Activated B cell treated with CpG ODN at 0.5 μM for 24 hours (primary cell): ENCODE results near the gene TMEM131L. TPM values are rescaled to one million over a fixed set of nuclear protein-coding genes. Genes with fewer than 3 reads are reported as not detected.
"Not testable (repeated sequence)": the region's sequence is repeated elsewhere in the genome, so short reads cannot be mapped to it uniquely, and the experiment has no call there.

Experiments used
- ATAC-seq: fragments of 200-7000 bp; cut with Tn5 transposase; one replicate; pipeline ENCODE4 v1.10.0; 2021; ENCODE audit warnings: low read depth, mild to moderate bottlenecking, moderate library complexity
- CTCF ChIA-PET: fragments of 350-600 bp; sonication (Branson Sonifier 250); formaldehyde crosslinking; loops from one replicate; lab custom pipeline; 2021; ENCODE audit warnings: antibody characterized with exemption; lab: Charles Lee
- POLR2A ChIA-PET: fragments of 350-600 bp; sonication (Branson Sonifier 250); formaldehyde crosslinking; loops from one replicate; lab custom pipeline; 2021; ENCODE audit warnings: antibody characterized with exemption; lab: Charles Lee
- DNase-seq: peaks from one replicate; pipeline ENCODE4 v3.0.0; 2022
- H3K27ac Mint-ChIP-seq: one replicate; pipeline ENCODE4 v1.8.0; 2020; ENCODE audit warnings: mixed read lengths
- H3K27me3 Mint-ChIP-seq: one replicate; pipeline ENCODE4 v1.8.0; 2021; ENCODE audit warnings: mixed read lengths
- H3K36me3 Mint-ChIP-seq: one replicate; pipeline ENCODE4 v1.8.0; 2021; ENCODE audit warnings: low read depth, mixed read lengths
- H3K4me1 Mint-ChIP-seq: one replicate; pipeline ENCODE4 v1.8.0; 2021; ENCODE audit warnings: mixed read lengths
- H3K4me3 Mint-ChIP-seq: one replicate; pipeline ENCODE4 v1.8.0; 2020; ENCODE audit warnings: mild to moderate bottlenecking, mixed read lengths
- H3K9me3 Mint-ChIP-seq: one replicate; pipeline ENCODE4 v1.8.0; 2020; ENCODE audit warnings: mixed read lengths
- intact Hi-C: fragments of 100-400 bp; cut with micrococcal nuclease; formaldehyde crosslinking; loops from one replicate; pipeline ENCODE4 v1.15.1; 2024
- total RNA-seq: library from RNA; stranded (reverse); gene quantifications from 2 replicates; pipeline ENCODE4 v1.2.3, GENCODE V29; 2022
- TF ChIP-seq, protein P1 (sequence below): fragments of 200-600 bp; IDR thresholded peaks from one replicate; pipeline ENCODE4 v1.8.0; 2022; ENCODE audit warnings: antibody characterized with exemption, mild to moderate bottlenecking

TMEM131L gene
- total RNA-seq, 1 donor from 2014 or later = 193 TPM

DNA sequence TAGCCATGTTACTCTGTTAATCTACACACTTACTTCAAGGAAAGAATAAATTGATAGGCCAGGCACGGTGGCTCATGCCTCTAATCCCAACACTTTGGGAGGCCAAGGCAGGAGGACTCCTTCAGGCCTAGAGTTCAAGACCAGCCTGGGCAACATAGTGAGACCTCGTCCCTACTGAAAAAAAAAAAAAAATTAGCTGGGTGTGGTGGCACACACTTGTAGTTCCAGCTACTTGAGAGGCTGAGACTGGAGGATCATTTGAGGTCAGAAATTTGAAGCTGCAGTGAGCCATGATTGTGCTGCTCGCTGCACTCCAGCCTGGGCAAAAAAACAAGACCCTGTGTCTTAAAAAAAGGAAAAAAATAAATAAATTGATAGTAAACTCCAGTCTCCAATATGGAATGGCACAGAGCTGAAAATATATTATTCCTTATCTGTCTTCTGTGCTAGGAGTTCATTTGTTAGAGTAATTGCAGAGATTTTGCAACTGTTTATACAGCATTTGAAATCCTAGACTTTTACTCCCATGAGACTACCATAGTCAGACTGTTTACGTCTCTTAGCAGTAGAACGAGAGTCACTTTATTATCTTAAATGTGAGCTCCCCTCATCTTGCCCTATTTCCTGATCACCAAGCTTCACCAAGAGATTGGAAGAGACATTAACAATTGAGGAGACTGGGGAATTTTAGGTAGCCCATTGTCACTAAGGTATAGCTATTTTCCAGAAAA, 18.8 kb upstream of the TMEM131L start:
- Mint-ChIP-seq H3K4me1 (peaks cover 34% of the 10 kb centered on the region), H3K9me3 (no peaks in the 10 kb centered on the region), H3K36me3 (no peaks in the 10 kb centered on the region), H3K4me3 (no peak overlapping the region), H3K27ac (peak overlapping the region; percentile 30), H3K27me3 (no peaks in the 10 kb centered on the region)
- TF ChIP-seq, protein P1, sequence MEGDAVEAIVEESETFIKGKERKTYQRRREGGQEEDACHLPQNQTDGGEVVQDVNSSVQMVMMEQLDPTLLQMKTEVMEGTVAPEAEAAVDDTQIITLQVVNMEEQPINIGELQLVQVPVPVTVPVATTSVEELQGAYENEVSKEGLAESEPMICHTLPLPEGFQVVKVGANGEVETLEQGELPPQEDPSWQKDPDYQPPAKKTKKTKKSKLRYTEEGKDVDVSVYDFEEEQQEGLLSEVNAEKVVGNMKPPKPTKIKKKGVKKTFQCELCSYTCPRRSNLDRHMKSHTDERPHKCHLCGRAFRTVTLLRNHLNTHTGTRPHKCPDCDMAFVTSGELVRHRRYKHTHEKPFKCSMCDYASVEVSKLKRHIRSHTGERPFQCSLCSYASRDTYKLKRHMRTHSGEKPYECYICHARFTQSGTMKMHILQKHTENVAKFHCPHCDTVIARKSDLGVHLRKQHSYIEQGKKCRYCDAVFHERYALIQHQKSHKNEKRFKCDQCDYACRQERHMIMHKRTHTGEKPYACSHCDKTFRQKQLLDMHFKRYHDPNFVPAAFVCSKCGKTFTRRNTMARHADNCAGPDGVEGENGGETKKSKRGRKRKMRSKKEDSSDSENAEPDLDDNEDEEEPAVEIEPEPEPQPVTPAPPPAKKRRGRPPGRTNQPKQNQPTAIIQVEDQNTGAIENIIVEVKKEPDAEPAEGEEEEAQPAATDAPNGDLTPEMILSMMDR = no peak
- CTCF ChIA-PET = no interaction called here
- DNase-seq (no peak), ATAC-seq (no peak)
- intact Hi-C loops = no loop called here
- POLR2A ChIA-PET = interaction anchor here (0.6 to 3.0 kb wide), 2 partner anchors 10 to 19 kb away, joined by 6 to 31 read pairs; partner anchors contain the start of gene TMEM131L

DNA sequence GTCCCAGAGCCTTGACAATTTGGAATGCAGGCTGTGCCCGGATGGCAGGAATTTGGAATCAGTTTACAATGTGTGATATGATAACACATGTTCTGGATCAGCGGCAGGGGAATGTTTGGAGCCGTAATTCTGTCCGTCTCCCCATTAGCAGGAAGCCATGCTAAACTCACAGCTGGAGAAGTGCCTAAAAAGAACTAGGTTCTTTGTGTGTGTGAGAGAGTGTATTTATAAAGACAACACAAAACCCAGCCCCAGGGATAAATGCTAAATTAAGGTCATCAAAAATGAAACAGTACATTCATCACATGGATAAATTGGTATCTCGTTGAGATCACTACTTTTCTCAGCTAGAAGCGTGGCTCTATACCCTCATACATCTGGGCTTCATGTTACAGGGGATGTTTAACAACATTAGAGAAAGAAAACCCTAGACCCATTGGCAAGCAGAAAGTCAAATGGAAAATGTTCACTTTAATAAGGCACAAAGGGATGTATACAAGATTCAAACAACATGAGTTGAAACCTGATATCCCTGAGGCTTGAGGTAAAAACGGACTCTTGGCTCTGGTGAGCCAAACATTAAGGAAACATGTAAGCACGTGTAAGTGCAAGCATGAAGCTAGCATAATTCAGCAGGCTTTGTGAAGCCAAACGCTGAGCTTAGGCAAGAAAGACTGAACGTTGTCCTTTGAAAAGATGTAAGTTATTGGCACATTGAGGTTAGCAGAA, 18.0 kb upstream of the TMEM131L start:
- ATAC-seq = no peak
- Mint-ChIP-seq H3K27ac (peak overlapping the region; percentile 30), H3K4me3 (no peak overlapping the region), H3K27me3 (no peaks in the 10 kb centered on the region), H3K4me1 (peaks cover 31% of the 10 kb centered on the region), H3K9me3 (no peaks in the 10 kb centered on the region), H3K36me3 (no peaks in the 10 kb centered on the region)
- intact Hi-C loops = no loop called here
- TF ChIP-seq, protein P1 = no peak
- ChIA-PET CTCF (no interaction called here), POLR2A (interaction anchor here (0.6 to 3.0 kb wide), 2 partner anchors 11 to 18 kb away, joined by 6 to 31 read pairs; partner anchors contain the start of gene TMEM131L)
- DNase-seq = no peak

DNA sequence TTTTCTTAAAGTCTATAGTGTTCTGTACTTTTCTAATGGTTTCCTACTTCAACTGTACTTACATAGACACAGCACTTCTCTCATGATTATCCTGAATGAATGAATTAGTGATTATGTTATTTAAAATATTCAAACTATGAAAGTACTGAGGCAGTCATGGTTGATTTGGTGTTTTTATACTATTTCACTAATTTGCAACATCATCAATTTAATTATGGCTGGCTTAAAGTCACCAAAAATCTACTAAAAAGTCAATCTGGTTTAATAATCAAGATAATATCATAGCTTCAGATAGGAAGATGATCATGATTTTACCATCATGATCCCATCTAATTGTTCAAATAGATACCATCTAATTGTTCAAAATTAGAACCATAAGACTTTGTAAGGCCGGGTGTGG, 16.8 kb upstream of the TMEM131L start:
- ChIA-PET POLR2A (interaction anchor here (0.6 to 3.0 kb wide), 2 partner anchors 11 to 17 kb away, joined by 4 to 31 read pairs; partner anchors contain the start of gene TMEM131L), CTCF (no interaction called here)
- ATAC-seq = no peak
- no peak for DNase-seq
- TF ChIP-seq, protein P1 = no peak
- peak overlapping the region; percentile 72 for H3K27ac Mint-ChIP-seq
- no peaks in the 10 kb centered on the region for H3K9me3 Mint-ChIP-seq
- H3K4me1 Mint-ChIP-seq = peaks cover 28% of the 10 kb centered on the region
- intact Hi-C loops = no loop called here
- H3K27me3 Mint-ChIP-seq = no peaks in the 10 kb centered on the region
- no peak overlapping the region for H3K4me3 Mint-ChIP-seq
- H3K36me3 Mint-ChIP-seq = no peaks in the 10 kb centered on the region

DNA sequence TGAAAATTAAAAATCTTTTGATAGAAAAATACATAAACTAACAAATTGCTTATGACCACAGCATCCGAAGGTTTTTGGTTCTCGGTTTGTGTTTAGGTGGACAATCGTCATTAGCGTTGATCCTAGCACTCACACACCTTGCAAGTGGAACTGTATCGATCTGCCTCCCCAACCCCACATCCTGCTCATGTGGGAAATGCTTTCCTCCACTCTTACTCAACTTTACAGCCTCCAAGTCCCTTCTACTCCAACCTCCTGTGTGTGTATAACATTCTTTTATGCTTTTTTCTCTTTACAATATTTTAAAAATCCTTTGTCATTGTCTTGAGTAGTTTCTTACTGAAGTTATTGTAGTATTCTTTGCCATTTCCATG, 15.6 kb upstream of the TMEM131L start:
- no peak for DNase-seq
- intact Hi-C loops = loop anchor here (1.0 kb wide), 2 partner anchors 10 to 14 kb away; no protein-coding TSS in a partner anchor
- no peak for ATAC-seq
- POLR2A ChIA-PET = interaction anchor here (3.0 kb wide), 1 partner anchor 16 kb away, joined by 31 read pairs; the partner anchor contains the start of gene TMEM131L
- CTCF ChIA-PET = no interaction called here
- H3K4me3 Mint-ChIP-seq = peak overlapping the region; percentile 0
- TF ChIP-seq, protein P1 = no peak
- H3K4me1 Mint-ChIP-seq = peaks cover 28% of the 10 kb centered on the region
- H3K27me3 Mint-ChIP-seq = no peaks in the 10 kb centered on the region
- H3K36me3 Mint-ChIP-seq = no peaks in the 10 kb centered on the region
- peak overlapping the region; percentile 72 for H3K27ac Mint-ChIP-seq
- H3K9me3 Mint-ChIP-seq = no peaks in the 10 kb centered on the region

DNA sequence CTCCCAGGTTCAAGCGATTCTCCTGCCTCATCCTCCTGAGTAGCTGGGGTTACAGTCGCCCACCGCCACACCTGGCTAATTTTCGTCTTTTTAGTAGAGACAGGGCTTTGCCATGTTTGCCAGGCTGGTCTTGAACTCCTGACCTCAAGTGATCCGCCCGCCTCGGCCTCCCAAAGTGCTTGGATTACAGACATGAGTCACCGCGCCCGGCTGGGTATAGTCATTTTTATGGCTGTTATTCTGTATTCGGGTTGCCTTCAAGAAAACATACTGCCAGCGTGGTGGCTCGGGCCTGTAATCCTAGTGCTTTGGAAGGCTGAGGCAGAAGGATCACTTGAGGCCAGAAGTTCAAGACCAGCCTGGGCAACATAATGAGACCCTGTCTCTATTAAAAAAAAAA, 15.0 kb upstream of the TMEM131L start:
- ATAC-seq, H3K36me3 Mint-ChIP-seq, DNase-seq, intact Hi-C loops, H3K27me3 Mint-ChIP-seq, H3K9me3 Mint-ChIP-seq, H3K27ac Mint-ChIP-seq, CTCF ChIA-PET, H3K4me3 Mint-ChIP-seq, POLR2A ChIA-PET: not testable (repeated sequence)
- H3K4me1 Mint-ChIP-seq = peaks cover 28% of the 10 kb centered on the region
